Fibroblast of peridontal ligament (primary cell): ENCODE data around the gene LYPD3.
"Not testable (repeated sequence)": the region's sequence is repeated elsewhere in the genome, so short reads cannot be mapped to it uniquely, and the experiment has no call there.

ENCODE experiments used
- DNase-seq: peaks from one replicate; pipeline ENCODE4 v3.0.0-alpha.2; 2010; ENCODE audit errors: extremely low read depth

The LYPD3 gene

GRCh38 chr19:43461303-43461702, 4.1 kb downstream of the LYPD3 start:
- DNase-seq: no peak

- no peak for DNase-seq
Measured at GRCh38 chr19:43460362-43461016, 4.9 kb downstream of the LYPD3 start.

DNA sequence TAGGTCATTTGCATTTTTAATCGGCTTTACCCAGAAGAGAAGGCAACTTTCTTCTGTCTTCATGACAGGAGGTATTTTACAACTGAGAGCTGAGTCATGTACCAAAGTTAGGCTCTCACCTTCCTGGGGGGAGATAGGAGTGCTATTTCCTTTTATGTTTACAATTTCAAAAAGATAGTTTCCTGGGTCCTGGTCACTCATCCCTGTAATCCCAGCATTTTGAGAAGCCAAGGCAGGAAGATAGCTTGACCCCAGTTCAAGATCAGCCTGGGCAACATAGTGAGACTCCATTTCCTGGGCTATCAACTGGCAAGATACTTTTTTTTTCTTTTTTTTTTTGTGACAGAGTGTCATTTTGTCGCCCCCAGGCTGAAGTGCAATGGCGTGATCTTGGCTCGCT, 7.6 kb downstream of the LYPD3 start:
- no peak for DNase-seq

DNA sequence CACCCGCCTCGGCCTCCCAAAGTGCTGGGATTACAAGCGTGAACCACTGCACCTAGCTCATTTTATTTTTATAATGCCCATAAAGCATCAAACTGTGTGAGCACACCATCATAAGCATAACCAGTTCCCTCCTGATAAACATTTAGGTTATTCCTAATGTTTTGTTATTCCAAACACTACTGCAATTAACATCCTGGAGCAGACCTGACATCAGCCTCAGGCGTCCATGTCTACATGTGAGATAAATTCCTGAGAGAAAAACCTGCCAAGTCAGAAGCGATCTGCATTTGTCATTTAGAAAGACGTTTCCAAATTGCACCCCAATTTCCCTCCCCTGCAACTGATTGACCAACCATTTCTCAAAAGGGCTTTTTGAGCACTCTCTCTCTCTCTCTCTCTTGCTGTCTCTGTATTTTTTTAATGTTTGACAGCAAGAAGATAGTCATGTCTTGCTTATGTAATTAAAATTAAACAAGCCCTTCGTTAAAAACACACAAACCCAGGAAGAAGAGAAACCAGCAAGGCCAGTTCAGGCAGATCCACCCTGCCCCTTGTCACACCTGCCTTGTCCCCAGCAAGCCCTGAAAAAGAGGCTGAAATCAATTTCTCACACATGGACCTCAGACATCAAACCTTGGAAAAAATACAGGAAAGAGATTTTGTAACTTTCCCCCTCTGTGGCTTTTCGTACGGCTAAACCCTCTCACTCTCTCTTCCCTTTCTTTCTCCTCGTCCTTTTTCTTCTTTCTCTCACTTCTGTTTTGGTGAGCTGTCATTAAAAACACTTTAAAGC, 9.9 kb downstream of the LYPD3 start:
- peak; percentile 12 for DNase-seq

DNA sequence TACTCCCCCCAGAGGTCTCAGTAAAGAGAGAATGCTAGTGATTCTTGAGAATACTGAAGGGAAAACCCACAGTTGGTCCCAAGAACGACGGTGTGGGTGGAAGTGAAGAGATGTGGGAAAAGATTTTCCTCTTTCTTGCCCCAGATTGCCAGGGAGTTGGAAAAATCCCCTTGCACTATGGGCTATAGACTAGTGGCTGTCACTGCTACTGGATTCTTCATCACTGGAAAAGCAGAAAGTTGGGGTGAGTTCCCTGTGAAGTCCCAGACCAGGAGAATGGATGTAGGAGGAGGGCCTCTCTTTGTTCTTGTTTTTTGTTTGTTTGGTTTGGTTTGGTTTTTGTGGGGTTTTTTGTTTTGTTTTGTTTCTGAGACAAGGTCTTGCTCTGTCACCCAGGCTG, 11.4 kb downstream of the LYPD3 start:
- no peak for DNase-seq

GRCh38 chr19:43452582-43452981, 12.8 kb downstream of the LYPD3 start:
- DNase-seq: no peak

GRCh38 chr19:43450545-43450997, 14.8 kb downstream of the LYPD3 start:
- DNase-seq: peak; percentile 92

DNA sequence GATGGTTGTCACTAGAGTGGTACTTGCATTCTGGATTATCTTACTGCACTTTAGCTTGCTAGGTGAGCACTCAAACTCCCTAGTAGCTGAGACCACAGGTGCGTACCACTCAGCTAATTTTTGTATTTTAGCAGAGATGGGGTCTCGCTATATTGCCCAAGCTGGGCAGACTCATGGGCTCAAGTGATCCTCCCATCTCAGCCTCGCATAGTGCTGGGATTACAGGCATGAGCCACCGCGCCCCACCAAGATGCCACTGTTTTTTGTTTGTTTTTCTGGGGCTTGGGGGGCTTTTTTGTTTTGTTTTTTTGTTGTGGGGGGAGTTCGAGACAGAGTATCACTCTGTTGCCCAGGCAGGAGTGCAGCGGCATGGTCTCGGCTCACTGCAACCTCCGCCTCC, 17.8 kb downstream of the LYPD3 start:
- DNase-seq: no peak

GRCh38 chr19:43446746-43447489, 18.5 kb downstream of the LYPD3 start:
- DNase-seq: peak; percentile 80

DNA sequence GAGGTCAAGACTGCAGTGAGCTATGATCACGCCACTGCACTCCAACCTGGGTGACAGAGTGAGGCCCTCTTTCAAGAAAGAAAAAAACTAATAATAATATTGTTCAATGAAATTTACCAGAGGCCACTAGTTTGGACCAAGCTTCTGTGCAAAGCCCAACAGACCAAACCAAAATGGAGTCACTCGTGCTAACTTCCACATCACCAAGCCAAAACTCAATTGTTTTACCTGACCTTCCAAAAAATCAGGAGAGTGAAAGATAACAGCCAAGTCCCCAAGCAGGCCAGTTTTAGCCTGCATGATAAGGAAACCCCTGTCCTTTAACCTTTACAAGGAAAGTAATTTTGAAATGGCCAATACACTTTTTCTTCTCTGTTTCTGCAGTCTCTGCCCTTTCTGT, 20.0 kb downstream of the LYPD3 start:
- no peak for DNase-seq

DNA sequence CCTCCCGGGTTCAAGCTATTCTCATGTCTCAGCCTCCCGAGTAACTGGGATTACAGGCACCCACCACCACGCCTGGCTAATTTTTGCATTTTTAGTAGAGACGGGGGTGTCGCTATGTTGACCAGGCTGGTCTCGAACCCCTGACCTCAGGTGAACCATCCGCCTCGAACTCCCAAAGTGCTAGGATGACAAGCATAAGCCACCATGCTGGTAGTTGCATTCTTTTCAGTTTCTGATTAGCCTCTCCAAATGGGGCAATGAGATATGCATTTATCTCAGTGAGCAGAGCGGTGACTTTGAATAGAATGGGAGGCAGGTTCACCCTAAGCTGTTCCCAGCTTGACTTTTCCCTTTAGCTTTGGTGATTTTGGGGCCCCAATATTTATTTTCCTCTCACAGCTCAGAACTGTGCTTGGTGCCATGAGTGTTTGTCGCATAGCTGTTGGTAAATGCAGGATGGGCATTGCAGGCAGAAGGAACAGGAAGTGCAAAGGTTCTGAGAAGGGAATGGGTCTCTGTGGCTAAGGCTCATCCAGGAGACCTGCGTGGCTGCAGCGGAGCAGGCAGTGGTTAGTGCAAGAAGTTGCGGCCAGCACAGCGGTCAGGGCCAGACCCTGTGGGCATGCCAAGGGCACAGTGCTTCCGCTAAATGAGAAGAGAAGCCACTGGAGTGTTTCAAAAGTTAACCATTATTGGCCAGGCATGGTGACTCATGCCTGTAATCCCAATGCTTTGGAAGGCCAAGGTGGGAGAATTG, 20.7 kb downstream of the LYPD3 start:
- no peak for DNase-seq

- not testable (repeated sequence) for DNase-seq
Measured at GRCh38 chr19:43444091-43444490, 21.3 kb downstream of the LYPD3 start.

GRCh38 chr19:43441716-43442115, 23.7 kb downstream of the LYPD3 start:
- DNase-seq: peak; percentile 7

GRCh38 chr19:43439709-43440063, 25.7 kb downstream of the LYPD3 start:
- no peak for DNase-seq

DNA sequence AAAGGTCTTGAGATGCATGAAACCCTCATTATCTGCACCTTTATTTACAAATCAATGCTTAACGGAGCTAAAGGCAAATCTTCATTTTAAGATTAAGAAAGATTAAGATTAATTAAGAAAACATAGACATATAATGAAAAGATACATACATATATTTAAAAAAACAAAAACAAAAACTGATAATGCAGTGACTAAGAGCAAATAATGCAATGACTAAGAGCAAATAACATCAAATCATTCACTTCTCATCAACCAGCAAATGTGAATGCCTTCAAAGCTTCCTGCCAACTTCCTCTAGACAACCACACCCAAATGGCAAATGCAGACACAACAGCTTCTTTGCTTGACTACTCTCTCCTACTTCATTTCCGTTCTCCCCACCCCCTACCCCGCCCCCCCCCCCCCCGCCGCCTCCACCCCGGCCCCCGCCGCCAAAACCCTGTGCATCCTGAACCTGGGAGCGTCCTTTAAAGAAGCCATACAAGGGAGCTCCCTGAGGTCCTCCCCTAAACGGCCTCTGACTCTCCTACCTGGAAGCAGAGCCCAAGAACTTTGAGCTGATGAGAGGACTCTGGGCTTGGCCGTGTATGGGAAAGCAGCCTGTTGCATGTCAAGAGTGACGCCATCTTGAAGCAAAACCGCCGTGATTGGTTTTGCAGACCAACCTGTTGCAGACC, 26.2 kb downstream of the LYPD3 start:
- peak; percentile 40 for DNase-seq

DNA sequence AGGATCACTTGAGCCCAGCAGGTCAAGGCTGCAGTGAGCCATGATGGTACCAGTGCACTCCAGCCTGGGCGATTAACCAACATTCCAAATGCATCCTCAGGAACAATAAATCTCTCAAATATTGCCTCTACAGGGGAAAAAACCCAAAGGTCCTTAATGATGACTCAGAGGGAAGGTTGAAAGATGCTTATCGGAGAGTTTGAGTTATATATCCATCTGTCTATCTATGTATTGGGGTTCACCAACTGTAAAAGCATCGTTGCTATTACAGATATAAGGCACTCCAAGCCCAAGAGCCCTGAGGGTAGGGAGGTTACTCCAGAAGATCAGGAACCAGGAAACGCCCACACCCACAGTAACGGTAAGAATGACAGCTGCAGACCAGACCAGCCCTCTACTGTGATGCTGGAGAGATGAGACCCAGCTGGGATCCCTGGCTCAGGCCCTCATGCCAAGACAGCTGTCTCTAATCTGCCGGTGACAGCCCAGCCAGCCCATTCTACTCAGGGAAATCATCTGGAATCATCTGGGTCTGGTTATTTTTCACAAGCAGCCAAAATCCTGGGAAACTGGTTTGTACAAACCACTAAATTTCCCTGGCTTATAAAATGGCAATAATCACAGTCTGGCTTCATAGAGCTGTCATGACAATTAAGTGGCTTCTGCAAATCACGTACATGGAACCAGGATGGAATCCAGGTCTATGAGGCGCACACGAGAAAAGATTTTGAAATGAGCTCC, 26.9 kb downstream of the LYPD3 start:
- peak; percentile 92 for DNase-seq

- no peak for DNase-seq
Measured at GRCh38 chr19:43437712-43438111, 27.7 kb downstream of the LYPD3 start.

- not testable (repeated sequence) for DNase-seq
Measured at GRCh38 chr19:43437284-43437683, 28.1 kb downstream of the LYPD3 start.

GRCh38 chr19:43435775-43436174, 29.6 kb downstream of the LYPD3 start:
- no peak for DNase-seq

DNA sequence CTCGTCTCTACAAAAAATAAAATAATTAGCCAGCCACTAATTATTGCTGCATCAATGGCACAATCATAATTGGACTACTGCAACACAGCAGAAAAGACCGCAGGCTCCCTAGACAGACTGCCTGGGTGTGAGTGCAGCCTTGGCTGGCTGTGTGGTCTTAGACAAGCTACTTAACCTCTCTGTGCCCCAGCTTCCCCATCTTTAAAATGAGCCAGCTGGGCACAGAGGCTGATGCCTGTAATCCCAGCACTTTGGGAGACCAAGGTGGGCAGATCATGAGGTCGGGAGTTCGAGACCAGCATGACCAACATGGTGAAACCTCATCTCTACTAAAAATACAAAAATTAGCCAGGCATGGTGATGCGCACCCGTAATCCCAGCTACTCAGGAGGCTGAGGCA, 31.7 kb downstream of the LYPD3 start:
- no peak for DNase-seq

- no peak for DNase-seq
Measured at GRCh38 chr19:43433358-43433673, 32.1 kb downstream of the LYPD3 start.
